ENCODE data around the gene QRICH2. TPM values are rescaled to one million over a fixed set of nuclear protein-coding genes. Genes with fewer than 3 reads are reported as not detected.
"Not testable (repeated sequence)": the region's sequence is repeated elsewhere in the genome, so short reads cannot be mapped to it uniquely, and the experiment has no call there.

The QRICH2 gene
- polyA plus RNA-seq, 3 donors: 1.3 to 2.2 (median 2.2) TPM

DNA sequence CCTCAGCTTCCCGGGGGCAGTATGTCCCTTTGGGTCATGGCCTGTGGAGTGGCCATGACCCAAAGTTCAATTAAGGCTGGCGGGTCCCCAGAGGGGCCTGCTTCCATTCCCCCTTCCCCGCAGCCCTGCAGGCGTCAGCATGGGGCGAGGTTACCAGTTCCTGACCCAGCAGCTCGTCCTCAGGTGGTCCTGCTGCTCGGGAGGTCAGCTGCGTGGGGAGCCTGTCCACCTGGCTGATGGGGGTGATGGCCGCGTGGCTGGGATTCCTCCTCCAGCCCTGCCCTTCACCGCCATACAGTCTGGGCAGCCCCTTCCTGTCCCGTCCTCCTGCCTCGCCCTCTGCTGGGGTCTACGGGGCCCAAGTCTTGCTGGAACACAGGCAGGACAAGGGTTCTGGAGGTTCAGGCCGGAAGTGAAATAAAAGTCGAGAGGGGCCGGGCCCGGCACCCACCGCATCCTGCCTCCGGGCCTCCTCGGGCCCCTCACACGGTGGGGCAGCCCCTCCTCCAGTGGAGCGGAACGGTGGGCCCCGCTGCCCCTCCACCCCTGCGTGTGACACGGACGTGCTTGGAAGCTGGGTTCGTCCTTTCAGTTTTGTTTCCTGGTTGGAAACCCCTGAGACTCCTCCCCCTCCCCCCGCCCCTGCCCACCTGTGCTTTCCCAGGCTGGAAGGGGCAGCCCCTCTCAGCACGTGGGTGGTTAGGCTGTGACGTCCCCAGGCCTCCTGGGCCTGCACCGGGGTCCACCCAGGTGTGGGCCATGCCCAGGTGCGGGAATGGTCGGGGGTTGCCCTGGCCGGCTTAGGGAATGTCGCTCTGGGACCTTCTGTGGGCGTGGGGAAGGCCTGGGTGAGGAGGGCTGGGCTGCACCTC lies 36.2 kb downstream of the QRICH2 start:
- WGBS, 3 donors: 7 to 11% (median 11%) methylated on average over 36 to 38 of the region's 38 CpGs
- H3K27ac ChIP-seq (ENCODE audit: low read depth, low read length): no peak overlapping the region

DNA sequence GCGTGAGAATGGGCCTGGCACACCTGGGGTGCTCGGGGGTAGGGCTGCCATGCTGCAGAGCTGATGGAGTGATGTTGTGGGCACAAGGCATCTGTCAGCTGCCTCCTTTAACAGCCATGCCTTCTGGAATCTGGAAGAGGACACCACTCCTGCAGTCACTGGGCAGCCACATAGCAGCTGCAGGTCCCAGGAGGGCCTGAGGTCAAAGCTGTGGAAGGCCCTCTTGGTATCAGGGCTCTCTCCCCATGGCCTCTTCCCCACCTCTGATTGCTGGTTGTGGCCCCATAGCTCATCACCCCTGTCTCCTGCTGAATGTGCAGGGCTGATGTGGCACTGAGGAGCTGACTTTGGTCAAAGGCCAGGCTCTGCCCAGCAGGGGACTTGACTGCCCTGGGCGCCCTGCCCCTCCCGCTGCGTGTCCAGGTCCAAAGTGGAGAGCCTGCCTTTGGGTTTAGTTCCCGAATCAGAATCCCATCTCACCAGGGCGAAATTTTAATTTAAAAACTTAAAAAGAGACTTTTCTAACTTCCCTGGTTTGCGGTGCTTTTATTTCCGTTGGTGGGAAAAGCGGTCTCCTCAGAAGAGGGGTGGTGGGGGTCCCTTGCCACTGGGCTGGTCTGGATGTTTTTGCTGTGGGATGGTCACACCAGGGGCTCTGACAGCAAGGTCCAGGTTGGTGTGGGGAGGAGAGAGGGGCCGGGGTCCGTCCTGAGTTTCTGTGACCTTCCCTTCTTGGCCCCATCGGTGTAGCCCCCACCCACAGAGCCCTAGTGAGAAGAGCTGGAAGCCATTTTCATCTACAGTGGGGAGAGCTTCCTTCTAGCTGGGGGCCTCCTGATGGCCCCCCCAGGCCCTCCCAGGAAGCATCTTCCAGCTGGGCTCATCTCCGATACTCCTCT lies 37.1 kb downstream of the QRICH2 start:
- H3K27ac ChIP-seq (ENCODE audit: low read depth, low read length): no peak overlapping the region
- WGBS, 3 donors: 74 to 84% (median 78%) methylated on average over 14 of the region's 14 CpGs

- WGBS, 3 donors: 74 to 87% (median 84%) methylated on average over 25 to 26 of the region's 26 CpGs
- H3K27ac ChIP-seq (ENCODE audit: low read depth, low read length): no peak overlapping the region
Measured at GRCh38 chr17:76270127-76270592, 37.9 kb downstream of the QRICH2 start.

DNA sequence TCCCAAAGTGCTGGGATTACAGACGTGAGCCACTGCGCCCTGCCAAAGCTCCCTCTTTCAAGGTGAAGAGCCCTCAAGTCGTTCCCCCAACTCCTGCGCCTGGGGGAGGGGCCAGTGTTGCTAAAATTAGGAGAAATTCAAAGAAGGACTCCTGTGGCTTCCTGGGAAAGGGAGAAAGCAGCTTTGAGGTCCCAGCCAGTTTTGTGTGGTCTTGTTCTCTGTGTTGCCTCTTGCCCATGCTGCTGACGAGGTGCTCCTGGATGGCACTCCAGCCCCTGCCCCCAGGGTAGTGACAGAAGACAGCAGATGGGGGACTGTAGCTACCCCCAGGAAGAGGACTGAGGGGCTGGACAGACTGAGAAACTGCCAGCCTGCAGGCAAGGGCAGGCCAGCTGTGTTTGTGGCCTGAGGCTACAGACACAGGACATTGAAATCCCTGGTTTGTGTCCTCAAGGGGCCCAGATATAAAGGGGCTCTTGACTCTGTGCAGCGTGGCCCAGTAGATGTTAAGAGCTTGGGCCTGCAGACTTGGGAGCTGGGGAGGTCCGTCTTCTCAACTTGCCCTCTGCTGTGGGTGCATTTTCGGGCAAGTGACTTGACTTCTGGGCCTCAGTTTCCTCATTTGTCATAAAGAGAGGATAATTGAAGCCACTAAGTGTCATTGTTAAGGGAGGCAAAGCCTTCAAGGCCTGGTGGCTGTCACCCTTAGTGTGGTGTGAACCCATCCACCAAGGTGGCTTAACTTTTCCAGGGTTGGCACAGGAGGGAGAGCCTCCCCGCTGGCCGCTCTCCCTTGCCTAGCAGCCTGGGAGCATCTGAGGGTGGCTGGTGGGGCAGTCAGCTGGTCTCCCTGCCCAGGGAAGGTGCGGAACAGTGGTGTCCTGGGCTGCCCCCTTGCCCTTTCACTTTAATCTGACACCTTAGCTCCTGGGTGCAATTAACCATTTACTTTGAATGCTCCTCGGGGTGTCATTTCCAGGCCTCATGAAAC lies 38.8 kb downstream of the QRICH2 start:
- 70 to 80% (median 79%) methylated on average over 12 of the region's 12 CpGs for WGBS, 3 donors
- no peak overlapping the region for H3K27ac ChIP-seq (ENCODE audit: low read depth, low read length)

- H3K27ac ChIP-seq (ENCODE audit: low read depth, low read length): no peak overlapping the region
- 5 to 30% (median 17%) methylated on average over 8 to 9 of the region's 9 CpGs for WGBS, 3 donors
Measured at GRCh38 chr17:76268015-76268749, 39.9 kb downstream of the QRICH2 start.

- H3K27ac ChIP-seq (ENCODE audit: low read depth, low read length): not testable (repeated sequence)
- WGBS, 3 donors: 77 to 87% (median 85%) methylated on average over 13 of the region's 13 CpGs
Measured at GRCh38 chr17:76267581-76268001, 40.5 kb downstream of the QRICH2 start.

DNA sequence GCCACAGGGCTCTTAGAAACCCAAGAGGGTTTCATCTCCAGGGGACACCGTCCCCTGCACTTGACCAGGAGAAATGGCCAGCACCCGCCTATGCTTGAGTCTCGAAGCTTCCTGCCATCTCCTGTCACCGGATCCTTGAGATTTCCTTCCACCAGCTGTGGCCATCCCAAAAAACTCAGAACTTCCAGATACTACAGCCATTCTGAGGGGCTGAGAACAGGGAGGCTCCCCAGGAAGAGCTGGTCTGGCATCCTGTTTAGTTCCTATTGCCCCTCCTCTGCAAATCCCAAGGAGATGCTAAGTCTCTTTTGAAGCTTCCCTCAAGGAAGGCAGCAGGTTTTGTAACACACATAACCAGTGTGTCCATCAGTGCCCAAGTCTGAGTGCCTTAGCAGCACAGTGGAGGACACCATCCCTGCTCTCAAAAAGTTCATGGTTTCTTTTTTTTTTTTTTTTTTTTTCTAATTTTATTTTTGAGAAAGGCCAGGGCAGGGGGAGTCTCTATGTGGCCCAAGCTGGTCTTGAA lies 41.0 kb downstream of the QRICH2 start:
- H3K27ac ChIP-seq (ENCODE audit: low read depth, low read length): no peak overlapping the region
- 62 to 84% (median 67%) methylated on average over 4 of the region's 4 CpGs for WGBS, 3 donors

- WGBS, 3 donors: 3% methylated on average over 8 to 12 of the region's 12 CpGs
- H3K27ac ChIP-seq (ENCODE audit: low read depth, low read length): no peak overlapping the region
Measured at GRCh38 chr17:76266244-76266938, 41.7 kb downstream of the QRICH2 start.

- 0 to 2% (median 1%) methylated on average over 48 to 75 of the region's 76 CpGs for WGBS, 3 donors
- H3K27ac ChIP-seq (ENCODE audit: low read depth, low read length): no peak overlapping the region
Measured at GRCh38 chr17:76265624-76266243, 42.3 kb downstream of the QRICH2 start.

GRCh38 chr17:76264755-76265623 lies 43.1 kb downstream of the QRICH2 start, which contains the start of gene UBALD2:
TSS of gene UBALD2 (plus strand) at chr17:76265348. CDS start at chr17:76265506, 158 bp downstream.
- H3K27ac ChIP-seq (ENCODE audit: low read depth, low read length): no peak within 1 kb of the TSS
- WGBS, 3 donors: 0% methylated on average over 61 to 94 of the region's 94 CpGs

GRCh38 chr17:76264425-76264754 lies 43.7 kb downstream of the QRICH2 start:
- WGBS, 3 donors: 36 to 44% (median 36%) methylated on average over 9 of the region's 9 CpGs

GRCh38 chr17:76263896-76264295 lies 44.2 kb downstream of the QRICH2 start:
- no peak overlapping the region for H3K27ac ChIP-seq (ENCODE audit: low read depth, low read length)
- WGBS, 3 donors: 92 to 94% (median 94%) methylated on average over 5 of the region's 5 CpGs

More at GRCh38 chr17:76264425-76264754, 43.7 kb downstream of the QRICH2 start:
- H3K27ac ChIP-seq (ENCODE audit: low read depth, low read length): no peak overlapping the region

DNA sequence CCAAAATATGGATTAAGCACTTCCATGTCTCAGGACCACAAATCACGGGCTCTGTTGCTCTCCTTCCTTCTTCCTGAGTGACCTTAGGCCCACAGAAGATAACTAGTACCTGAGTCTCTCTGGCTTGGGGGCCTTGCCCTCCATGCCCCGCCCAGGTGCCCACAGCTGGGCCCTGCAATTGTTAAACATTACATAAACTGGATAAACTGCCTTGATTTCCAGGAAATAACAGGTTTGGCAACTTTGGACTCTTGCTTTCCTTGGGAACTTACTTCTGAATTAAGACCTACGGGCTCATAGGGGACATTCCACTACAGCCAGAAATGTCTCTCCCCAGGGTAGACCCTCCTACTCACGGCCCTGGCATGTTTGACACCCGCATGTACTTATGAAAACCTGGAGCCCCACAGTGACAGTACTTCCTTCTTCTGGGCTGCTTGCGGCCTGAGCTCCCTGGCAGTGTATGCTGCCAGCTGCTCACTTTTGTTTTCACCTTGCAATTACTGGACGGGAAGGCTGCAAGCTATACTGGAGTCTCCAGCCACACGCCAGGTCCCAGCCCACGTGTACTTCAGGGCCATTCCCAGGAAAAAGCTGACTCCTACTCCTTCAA lies 45.2 kb downstream of the QRICH2 start:
- no peak overlapping the region for H3K27ac ChIP-seq (ENCODE audit: low read depth, low read length)
- 27 to 50% (median 43%) methylated on average over 9 of the region's 9 CpGs for WGBS, 3 donors

DNA sequence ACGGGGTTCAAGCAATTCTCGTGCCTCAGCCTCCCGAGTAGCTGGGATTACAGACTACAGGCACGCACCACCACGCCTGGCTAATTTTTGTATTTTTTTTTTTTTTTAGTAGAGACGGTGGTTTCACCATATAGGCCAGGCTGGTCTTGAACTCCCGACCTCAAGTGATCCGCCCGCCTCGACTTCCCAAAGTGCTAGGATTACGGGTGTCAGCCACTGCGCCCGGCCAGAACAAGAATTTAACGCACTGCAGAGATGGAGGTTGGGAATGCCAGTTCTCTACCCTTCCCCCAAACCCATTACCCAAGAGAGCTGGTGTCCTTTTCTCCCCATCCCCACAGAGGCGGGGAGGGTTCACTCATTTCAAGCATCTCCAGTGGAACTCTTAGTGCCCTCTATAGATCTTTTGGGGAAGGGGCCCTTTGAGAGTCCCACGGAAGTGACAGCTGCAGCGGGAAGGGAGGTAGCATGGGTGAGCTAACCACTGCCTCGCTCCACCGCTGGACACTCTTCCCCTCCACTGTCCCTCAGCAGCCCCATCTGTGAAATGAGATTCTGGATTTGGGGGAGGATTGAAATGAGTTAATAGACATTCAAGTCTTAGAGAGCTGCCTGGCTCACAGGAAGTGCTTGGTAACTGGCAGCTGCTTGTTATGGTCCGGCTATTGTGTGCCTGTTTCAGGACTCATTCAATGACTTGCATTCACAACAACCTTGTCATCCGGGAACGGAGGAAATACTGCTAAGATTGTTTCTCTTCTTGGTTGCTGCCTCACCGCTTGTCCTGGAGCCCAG lies 46.5 kb downstream of the QRICH2 start:
- H3K27ac ChIP-seq (ENCODE audit: low read depth, low read length): no peak overlapping the region
- WGBS, 3 donors: 75 to 85% (median 78%) methylated on average over 21 to 23 of the region's 23 CpGs
